HG02885 (cell line): ENCODE results near the gene ZNF680.
"Not testable (repeated sequence)": the region's sequence is repeated elsewhere in the genome, so short reads cannot be mapped to it uniquely, and the experiment has no call there.

ENCODE experiments used
- ATAC-seq: cut with Tn5 transposase; IDR thresholded peaks from one replicate; pipeline ENCODE4 v1.9.1; 2021; ENCODE audit warnings: mild to moderate bottlenecking; ENCODE audit not compliant: unreplicated experiment, poor library complexity

Gene ZNF680

GRCh38 chr7:64562626-64563278, at the start of gene ZNF680:
Gene ZNF680 (minus strand): TSS chr7:64563071. CDS start chr7:64562954, 117 bp downstream.
- peak; percentile 99 for ATAC-seq

- no peak for ATAC-seq
These were observed 49.6 kb upstream of the ZNF680 start for GRCh38 chr7:64612452-64612851.

GRCh38 chr7:64611717-64612116, 48.8 kb upstream of the ZNF680 start:
- ATAC-seq, result no peak

DNA sequence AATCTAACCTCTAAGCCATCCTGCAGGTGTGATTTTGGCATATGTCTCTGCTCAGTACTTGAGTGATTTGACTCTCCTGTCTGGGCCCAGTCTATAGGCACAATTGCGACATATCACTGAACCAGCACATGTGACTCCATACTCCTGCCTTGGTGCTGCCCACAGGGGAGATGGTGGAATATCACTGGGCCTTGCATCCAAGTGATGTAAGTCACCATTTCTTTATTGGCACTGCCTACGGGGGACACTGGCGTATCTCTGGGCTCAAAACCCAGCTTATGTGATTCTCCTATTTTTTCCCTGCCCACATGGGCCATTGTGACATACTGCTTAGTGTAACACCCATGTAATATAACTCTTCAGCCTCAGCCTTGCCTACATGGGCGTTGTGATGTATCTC, 48.1 kb upstream of the ZNF680 start:
- ATAC-seq, result no peak

DNA sequence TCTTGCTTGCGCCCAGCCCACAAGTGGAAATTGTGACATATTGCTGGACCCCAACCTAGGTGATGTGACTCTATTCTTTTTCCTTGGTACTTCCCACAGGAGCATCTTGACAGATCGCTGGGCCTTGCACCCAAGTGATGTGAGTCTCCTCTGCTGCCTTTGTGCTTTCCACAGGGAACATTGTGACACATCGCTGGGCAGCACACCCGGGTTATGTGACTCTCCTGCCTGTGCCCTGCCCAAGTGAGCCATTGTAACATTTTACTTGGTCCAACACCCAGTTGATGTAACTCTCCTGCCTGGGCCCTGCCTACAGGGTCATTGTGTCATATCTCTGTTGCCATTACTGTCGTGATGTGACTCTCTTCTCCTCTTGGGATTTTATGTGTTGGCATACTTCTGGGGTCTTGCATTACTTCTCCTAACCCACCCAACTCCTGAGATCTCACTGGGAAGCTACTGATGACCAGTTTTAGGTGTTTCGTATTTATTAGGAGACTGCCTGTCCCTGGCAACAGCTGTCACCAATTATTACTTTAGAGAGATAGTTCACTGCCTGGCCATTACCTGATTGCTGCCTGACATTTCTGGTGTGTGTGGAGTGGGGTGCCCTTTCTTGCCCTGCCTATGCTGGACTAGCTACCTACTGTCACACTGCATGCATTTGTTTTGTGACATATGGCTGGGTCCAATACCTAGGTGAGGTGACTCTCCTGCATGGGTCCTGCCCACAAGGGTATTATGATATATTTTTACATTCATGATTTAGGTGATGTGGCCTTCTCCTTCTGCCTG, 45.4 kb upstream of the ZNF680 start:
- ATAC-seq, result no peak

DNA sequence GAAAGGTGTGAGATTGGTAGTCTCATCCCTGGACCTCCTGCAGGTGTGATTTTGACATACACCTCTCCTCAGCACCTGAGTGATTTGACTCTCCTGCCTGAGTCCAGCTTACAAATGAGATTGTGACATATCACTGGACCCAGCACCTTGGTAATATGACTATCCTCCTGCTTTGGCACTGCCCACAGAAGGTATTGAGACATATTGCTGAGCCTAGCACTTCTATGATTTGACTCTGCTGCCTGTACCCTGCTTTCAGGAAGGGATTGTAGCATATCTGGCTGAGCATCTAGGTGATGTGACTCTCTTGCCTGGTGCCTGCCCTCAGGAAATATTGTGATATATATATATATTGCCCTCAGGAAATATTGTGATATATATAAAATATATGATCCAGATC, 43.5 kb upstream of the ZNF680 start:
- no peak for ATAC-seq

DNA sequence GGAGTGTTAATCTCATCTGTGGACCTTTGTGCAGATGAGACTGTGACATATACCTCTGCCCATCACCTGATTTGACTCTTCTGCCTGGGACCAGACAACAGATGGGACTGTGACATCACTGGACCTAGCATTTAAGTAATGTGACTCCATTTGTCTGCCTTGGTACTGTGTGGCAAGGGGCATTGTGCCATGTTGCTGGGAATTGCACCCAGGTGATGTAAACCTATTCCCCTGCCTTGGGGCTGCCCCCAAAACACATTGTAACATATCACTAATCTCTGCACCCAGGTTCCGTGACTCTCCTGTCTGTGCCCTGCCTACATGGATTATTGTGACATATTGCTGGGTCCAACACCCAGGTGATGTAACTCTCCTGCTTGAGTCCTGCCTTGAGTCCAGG, 40.4 kb upstream of the ZNF680 start:
- no peak for ATAC-seq

DNA sequence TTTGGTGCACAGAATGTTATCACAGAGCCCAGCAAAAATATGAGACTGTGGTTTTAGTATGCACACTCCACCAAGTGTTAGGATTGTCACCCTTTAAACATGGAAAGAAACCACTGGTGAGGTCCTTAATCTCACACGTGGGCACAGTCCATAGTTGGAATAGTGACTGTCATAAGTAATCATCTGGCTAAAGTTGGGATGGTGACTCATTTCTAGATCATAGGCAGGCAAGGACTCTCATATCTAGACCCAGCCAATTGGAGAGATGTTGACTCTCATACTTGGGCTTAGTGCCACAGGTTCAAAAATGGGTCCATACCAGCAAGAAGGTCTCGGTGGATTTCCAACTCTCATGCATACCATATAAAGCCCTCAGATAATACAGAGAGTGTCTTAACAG, 39.6 kb upstream of the ZNF680 start:
- no peak for ATAC-seq

DNA sequence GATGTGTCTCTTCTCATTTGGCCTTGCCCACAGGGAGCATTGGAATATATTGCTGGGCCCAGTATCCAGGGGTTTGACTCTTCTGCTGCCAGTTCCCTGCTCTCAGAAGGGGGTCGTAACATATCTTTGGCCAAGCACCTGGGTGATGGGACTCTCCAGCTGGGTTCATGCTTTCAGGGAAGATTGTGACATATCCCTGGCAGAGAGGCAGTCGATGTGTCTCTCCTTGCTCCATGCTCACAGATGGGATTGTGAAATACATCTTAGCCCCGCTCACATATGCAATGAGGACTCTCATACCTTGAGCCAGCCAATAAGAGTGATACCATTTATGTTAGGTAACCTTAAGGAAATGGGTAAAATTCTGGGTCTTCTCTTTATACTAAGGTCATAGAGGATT, 39.2 kb upstream of the ZNF680 start:
- no peak for ATAC-seq

- ATAC-seq, result no peak
These were observed 36.5 kb upstream of the ZNF680 start for GRCh38 chr7:64599359-64599758.

- no peak for ATAC-seq
These were observed 28.1 kb upstream of the ZNF680 start for GRCh38 chr7:64590971-64591370.

GRCh38 chr7:64581926-64582894, 19.3 kb upstream of the ZNF680 start:
- ATAC-seq, result no peak

- ATAC-seq, result no peak
These were observed 18.5 kb upstream of the ZNF680 start for GRCh38 chr7:64581391-64581790.

DNA sequence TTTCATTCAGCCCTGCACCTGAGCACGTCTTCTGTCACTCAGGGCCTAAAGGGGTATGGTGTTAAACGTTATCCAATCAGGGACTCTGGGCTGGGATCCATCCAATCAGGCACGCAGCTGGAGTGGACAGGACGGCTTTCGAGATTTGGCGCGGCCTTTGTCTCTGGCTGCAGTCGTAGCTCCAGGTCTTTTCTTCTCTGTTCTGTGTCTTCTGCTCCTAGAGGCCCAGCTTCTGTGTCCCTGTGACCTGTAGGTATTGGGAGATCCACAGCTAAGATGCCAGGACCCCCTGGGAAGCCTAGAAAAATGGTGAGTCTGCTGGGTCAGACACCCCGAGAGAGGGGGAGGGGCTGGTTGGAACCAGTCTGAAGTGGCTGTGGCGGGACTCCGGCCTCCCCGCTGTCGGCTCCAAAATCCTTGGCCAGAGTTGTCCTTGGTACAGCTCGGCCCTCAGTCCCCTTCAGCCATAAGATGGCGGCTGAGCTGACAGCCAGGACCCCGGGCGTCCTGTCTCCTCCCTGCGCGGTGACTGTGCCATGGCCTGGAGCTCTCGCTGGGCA, 11.7 kb upstream of the ZNF680 start:
- no peak for ATAC-seq

- ATAC-seq, result not testable (repeated sequence)
These were observed 7.4 kb upstream of the ZNF680 start for GRCh38 chr7:64570284-64570605.

- not testable (repeated sequence) for ATAC-seq
These were observed 6.8 kb upstream of the ZNF680 start for GRCh38 chr7:64569372-64570283.

DNA sequence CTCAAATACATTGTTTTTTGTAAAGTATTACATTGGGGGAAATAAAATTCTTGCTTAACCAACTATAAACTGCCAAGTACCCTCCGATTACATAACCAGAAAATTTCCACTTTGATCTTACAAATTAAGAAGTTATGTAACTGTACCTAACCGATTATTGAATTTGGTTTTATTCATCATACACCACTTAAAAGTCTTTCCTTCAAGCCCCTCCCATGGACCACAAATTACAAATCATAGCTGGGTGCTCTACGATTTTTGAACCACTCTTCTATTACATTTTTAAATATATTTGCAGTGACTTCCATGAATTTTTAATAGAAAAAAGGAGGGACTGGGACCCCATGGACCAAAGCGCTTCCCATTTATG, 630 bp downstream of the ZNF680 start:
- ATAC-seq, result no peak

- no peak for ATAC-seq
These were observed 3.7 kb downstream of the ZNF680 start for GRCh38 chr7:64559206-64559605.

DNA sequence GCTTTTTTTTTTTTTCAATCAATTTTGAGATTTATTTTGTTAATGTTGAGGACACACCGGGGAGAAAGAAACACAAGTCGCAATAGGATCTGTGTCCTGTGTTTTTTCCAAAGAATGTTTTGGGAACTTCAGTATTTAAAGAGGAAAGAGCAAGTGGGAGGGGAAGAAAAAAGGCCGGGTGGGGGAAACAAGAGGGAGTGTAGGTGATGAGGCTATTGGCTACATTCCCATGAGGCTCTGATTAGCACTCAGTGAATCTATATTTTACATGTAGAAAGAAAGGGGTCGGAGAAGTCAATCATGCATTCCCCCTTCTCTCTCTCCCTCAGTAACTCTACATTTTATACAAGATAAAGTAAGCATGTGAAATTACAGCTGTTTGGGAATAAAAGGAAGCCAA, 4.1 kb downstream of the ZNF680 start:
- ATAC-seq, result no peak

DNA sequence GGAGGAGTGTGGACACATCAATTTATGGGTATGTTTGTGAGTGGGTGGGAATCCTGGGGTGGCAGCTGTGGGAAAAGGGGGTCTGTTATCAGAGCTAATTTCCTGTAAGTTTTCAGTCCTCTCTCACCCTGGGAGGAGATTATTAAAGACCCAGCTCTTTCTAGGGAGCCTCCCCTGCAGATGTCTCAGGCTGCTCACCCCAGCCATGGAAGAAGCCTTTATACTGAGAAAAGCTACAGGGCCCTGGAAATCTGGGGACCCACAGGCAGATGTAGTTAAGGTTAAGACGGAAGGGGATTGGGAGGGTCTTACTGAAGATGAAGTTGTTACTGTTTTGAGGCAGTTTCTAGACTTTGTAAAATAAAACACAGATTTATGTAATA, 4.6 kb downstream of the ZNF680 start:
- ATAC-seq, result no peak
